ENCODE results near the gene ZBTB42.

- TF ChIP-seq POLR2AphosphoS5 (IDR thresholded peaks at IDR 0.05; ENCODE audit: low read depth, low read length) (no peak), SIN3A (IDR thresholded peaks at IDR 0.05; ENCODE audit: borderline replicate concordance, insufficient read depth, low read length) (no peak), REST (IDR thresholded peaks at IDR 0.05; ENCODE audit: insufficient read depth in 1 of 2, low read depth in 2 of 2, low read length in 2 of 2) (no peak), TAF1 (IDR thresholded peaks at IDR 0.05; ENCODE audit: borderline replicate concordance, insufficient read depth, low read length) (no peak), FOXP2 (optimal IDR thresholded peaks at IDR 0.05; ENCODE audit: borderline replicate concordance, extremely low read depth, extremely low read length, insufficient read depth) (no peak)
These were observed 2.3 kb upstream of the ZBTB42 start for GRCh38 chr14:104798300-104799243.
